GM18505 (cell line): ENCODE measurements around the gene TCF7L2.

Experiments
- ATAC-seq: cut with Tn5 transposase; IDR thresholded peaks from one replicate; pipeline ENCODE4 v1.9.1; 2021; ENCODE audit not compliant: unreplicated experiment
- POLR2A ChIP-seq: IDR thresholded peaks from 4 replicates; pipeline ENCODE4 v1.6.1; 2011; ENCODE audit warnings: borderline replicate concordance; ENCODE audit not compliant: insufficient read depth, insufficient read length; ENCODE audit errors: extremely low read depth

Gene TCF7L2

GRCh38 chr10:112949875-112950507 is at the start of gene TCF7L2:
Gene TCF7L2, plus strand, starts transcription at chr10:112950247. Its CDS starts 510 bp downstream, at chr10:112950757.
- peak; percentile 43 for ATAC-seq
- no peak for TF ChIP-seq POLR2A

GRCh38 chr10:112902730-112903129 is 47.3 kb upstream of the TCF7L2 start:
- no peak for ATAC-seq
- TF ChIP-seq POLR2A = no peak

- no peak for TF ChIP-seq POLR2A
- no peak for ATAC-seq
Observed at GRCh38 chr10:112904000-112904399, 46.0 kb upstream of the TCF7L2 start.

- ATAC-seq = no peak
- TF ChIP-seq POLR2A = no peak
Observed at GRCh38 chr10:112906945-112907344, 43.1 kb upstream of the TCF7L2 start.

GRCh38 chr10:112907893-112908292 is 42.2 kb upstream of the TCF7L2 start:
- no peak for ATAC-seq
- no peak for TF ChIP-seq POLR2A

GRCh38 chr10:112911206-112911605 is 38.8 kb upstream of the TCF7L2 start:
- ATAC-seq = no peak
- TF ChIP-seq POLR2A = no peak

- no peak for TF ChIP-seq POLR2A
- no peak for ATAC-seq
Observed at GRCh38 chr10:112912410-112912928, 37.6 kb upstream of the TCF7L2 start.

GRCh38 chr10:112913255-112913654 is 36.8 kb upstream of the TCF7L2 start:
- TF ChIP-seq POLR2A = no peak
- no peak for ATAC-seq

GRCh38 chr10:112913661-112914287 is 36.3 kb upstream of the TCF7L2 start:
- ATAC-seq = no peak
- TF ChIP-seq POLR2A = no peak

- ATAC-seq = no peak
- TF ChIP-seq POLR2A = no peak
Observed at GRCh38 chr10:112914288-112914952, 35.6 kb upstream of the TCF7L2 start.

GRCh38 chr10:112915590-112916572 is 34.2 kb upstream of the TCF7L2 start:
- ATAC-seq = no peak
- TF ChIP-seq POLR2A = no peak

GRCh38 chr10:112917681-112918080 is 32.4 kb upstream of the TCF7L2 start:
- no peak for TF ChIP-seq POLR2A
- ATAC-seq = no peak

- no peak for TF ChIP-seq POLR2A
- no peak for ATAC-seq
Observed at GRCh38 chr10:112918771-112919170, 31.3 kb upstream of the TCF7L2 start.
